Activated T-helper 2 cell treated with anti-CD3 and anti-CD28 coated beads, Interferon-gamma antibody, Interleukin-2, Interleukin-4, amounts not matched to agents 10 μg/mL and 5 μg/mL and 100 μg/mL, durations not matched to agents 14 hours and 24 hours and 36 hours (primary cell): ENCODE results near the gene COX7B2. TPM values are rescaled to one million over a fixed set of nuclear protein-coding genes. Genes with fewer than 3 reads are reported as not detected.

ENCODE experiments used
- DNase-seq: peaks from one replicate; pipeline ENCODE4 v3.0.0; 2021; ENCODE audit warnings: low spot score
- H3K27ac Mint-ChIP-seq: one replicate; pipeline ENCODE4 v1.8.0; 2021; ENCODE audit warnings: mixed read lengths
- H3K27me3 Mint-ChIP-seq: one replicate; pipeline ENCODE4 v1.8.0; 2021; ENCODE audit warnings: low read depth, mixed read lengths
- H3K36me3 Mint-ChIP-seq: one replicate; pipeline ENCODE4 v1.8.0; 2021; ENCODE audit warnings: low read depth, mixed read lengths
- H3K4me1 Mint-ChIP-seq: one replicate; pipeline ENCODE4 v1.8.0; 2021; ENCODE audit warnings: low read depth, mixed read lengths
- H3K4me3 Mint-ChIP-seq: one replicate; pipeline ENCODE4 v1.8.0; 2021; ENCODE audit warnings: low read depth, mild to moderate bottlenecking, moderate library complexity, mixed read lengths
- H3K9me3 Mint-ChIP-seq: one replicate; pipeline ENCODE4 v1.8.0; 2021; ENCODE audit warnings: mixed read lengths
- intact Hi-C: fragments of 100-400 bp; cut with micrococcal nuclease; formaldehyde crosslinking; loops from one replicate; pipeline ENCODE4 v1.15.1; 2023
- total RNA-seq: library from RNA; stranded (reverse); gene quantifications from 2 replicates; pipeline ENCODE4 v1.2.3, GENCODE V29; 2022

The COX7B2 gene
- not detected in 2 replicates for total RNA-seq

- no peak for DNase-seq
- no peak within 1 kb of the TSS for H3K4me3 Mint-ChIP-seq
- no peaks in the 10 kb centered on the region for H3K36me3 Mint-ChIP-seq
- no peak within 1 kb of the TSS for H3K27ac Mint-ChIP-seq
- H3K9me3 Mint-ChIP-seq: no peaks in the 10 kb centered on the region
- intact Hi-C loops: no loop called here
- no peaks in the 10 kb centered on the region for H3K27me3 Mint-ChIP-seq
- H3K4me1 Mint-ChIP-seq: no peaks in the 10 kb centered on the region
Observed at GRCh38 chr4:46909078-46909477, at the start of gene COX7B2. TSS of gene COX7B2 (minus strand) at chr4:46909245. CDS start at chr4:46735192, 174,053 bp downstream.

GRCh38 chr4:46956451-46956850 lies 47.4 kb upstream of the COX7B2 start:
- no peaks in the 10 kb centered on the region for H3K4me1 Mint-ChIP-seq
- H3K36me3 Mint-ChIP-seq: no peaks in the 10 kb centered on the region
- intact Hi-C loops: no loop called here
- H3K27ac Mint-ChIP-seq: no peak overlapping the region
- H3K4me3 Mint-ChIP-seq: no peak overlapping the region
- no peaks in the 10 kb centered on the region for H3K9me3 Mint-ChIP-seq
- H3K27me3 Mint-ChIP-seq: no peaks in the 10 kb centered on the region
- no peak for DNase-seq

- no peak for DNase-seq
- H3K9me3 Mint-ChIP-seq: no peaks in the 10 kb centered on the region
- H3K27me3 Mint-ChIP-seq: no peaks in the 10 kb centered on the region
- H3K4me1 Mint-ChIP-seq: no peaks in the 10 kb centered on the region
- no peak overlapping the region for H3K4me3 Mint-ChIP-seq
- H3K27ac Mint-ChIP-seq: no peak overlapping the region
- H3K36me3 Mint-ChIP-seq: no peaks in the 10 kb centered on the region
- intact Hi-C loops: no loop called here
Observed at GRCh38 chr4:46955601-46956000, 46.6 kb upstream of the COX7B2 start.

GRCh38 chr4:46954643-46955042 lies 45.6 kb upstream of the COX7B2 start:
- no peaks in the 10 kb centered on the region for H3K9me3 Mint-ChIP-seq
- H3K27ac Mint-ChIP-seq: no peak overlapping the region
- H3K4me3 Mint-ChIP-seq: no peak overlapping the region
- intact Hi-C loops: no loop called here
- no peak for DNase-seq
- H3K36me3 Mint-ChIP-seq: no peaks in the 10 kb centered on the region
- H3K4me1 Mint-ChIP-seq: no peaks in the 10 kb centered on the region
- no peaks in the 10 kb centered on the region for H3K27me3 Mint-ChIP-seq

- Mint-ChIP-seq H3K27ac (no peak overlapping the region), H3K9me3 (no peaks in the 10 kb centered on the region), H3K27me3 (no peaks in the 10 kb centered on the region), H3K4me1 (no peaks in the 10 kb centered on the region), H3K36me3 (no peaks in the 10 kb centered on the region), H3K4me3 (no peak overlapping the region)
- DNase-seq: no peak
- intact Hi-C loops: no loop called here
Observed at GRCh38 chr4:46953564-46953963, 44.5 kb upstream of the COX7B2 start.

GRCh38 chr4:46952451-46952850 lies 43.4 kb upstream of the COX7B2 start:
- Mint-ChIP-seq H3K4me1 (no peaks in the 10 kb centered on the region), H3K27ac (no peak overlapping the region), H3K27me3 (no peaks in the 10 kb centered on the region), H3K36me3 (no peaks in the 10 kb centered on the region), H3K4me3 (no peak overlapping the region), H3K9me3 (no peaks in the 10 kb centered on the region)
- DNase-seq: no peak
- intact Hi-C loops: no loop called here

- Mint-ChIP-seq H3K36me3 (no peaks in the 10 kb centered on the region), H3K4me3 (no peak overlapping the region), H3K9me3 (no peaks in the 10 kb centered on the region), H3K27ac (no peak overlapping the region), H3K27me3 (no peaks in the 10 kb centered on the region), H3K4me1 (no peaks in the 10 kb centered on the region)
- no peak for DNase-seq
- intact Hi-C loops: no loop called here
Observed at GRCh38 chr4:46950826-46951225, 41.8 kb upstream of the COX7B2 start.

- Mint-ChIP-seq H3K27me3 (no peaks in the 10 kb centered on the region), H3K4me1 (no peaks in the 10 kb centered on the region), H3K36me3 (no peaks in the 10 kb centered on the region), H3K27ac (no peak overlapping the region), H3K9me3 (no peaks in the 10 kb centered on the region), H3K4me3 (no peak overlapping the region)
- intact Hi-C loops: no loop called here
- no peak for DNase-seq
Observed at GRCh38 chr4:46949822-46950221, 40.8 kb upstream of the COX7B2 start.

- no peaks in the 10 kb centered on the region for H3K9me3 Mint-ChIP-seq
- no peak overlapping the region for H3K4me3 Mint-ChIP-seq
- intact Hi-C loops: no loop called here
- no peak overlapping the region for H3K27ac Mint-ChIP-seq
- DNase-seq: no peak
- no peaks in the 10 kb centered on the region for H3K27me3 Mint-ChIP-seq
- H3K36me3 Mint-ChIP-seq: no peaks in the 10 kb centered on the region
- no peaks in the 10 kb centered on the region for H3K4me1 Mint-ChIP-seq
Observed at GRCh38 chr4:46947541-46947940, 38.5 kb upstream of the COX7B2 start.

- no peaks in the 10 kb centered on the region for H3K27me3 Mint-ChIP-seq
- no peak overlapping the region for H3K27ac Mint-ChIP-seq
- no peaks in the 10 kb centered on the region for H3K9me3 Mint-ChIP-seq
- no peaks in the 10 kb centered on the region for H3K4me1 Mint-ChIP-seq
- DNase-seq: no peak
- intact Hi-C loops: no loop called here
- no peaks in the 10 kb centered on the region for H3K36me3 Mint-ChIP-seq
- H3K4me3 Mint-ChIP-seq: no peak overlapping the region
Observed at GRCh38 chr4:46946919-46947536, 38.0 kb upstream of the COX7B2 start.

- Mint-ChIP-seq H3K4me1 (no peaks in the 10 kb centered on the region), H3K27me3 (no peaks in the 10 kb centered on the region), H3K4me3 (no peak overlapping the region), H3K36me3 (no peaks in the 10 kb centered on the region), H3K9me3 (no peaks in the 10 kb centered on the region), H3K27ac (no peak overlapping the region)
- intact Hi-C loops: no loop called here
- no peak for DNase-seq
Observed at GRCh38 chr4:46945062-46945461, 36.0 kb upstream of the COX7B2 start.

- H3K36me3 Mint-ChIP-seq: no peaks in the 10 kb centered on the region
- no peaks in the 10 kb centered on the region for H3K4me1 Mint-ChIP-seq
- intact Hi-C loops: no loop called here
- H3K27ac Mint-ChIP-seq: no peak overlapping the region
- H3K27me3 Mint-ChIP-seq: no peaks in the 10 kb centered on the region
- no peaks in the 10 kb centered on the region for H3K9me3 Mint-ChIP-seq
- no peak overlapping the region for H3K4me3 Mint-ChIP-seq
- DNase-seq: no peak
Observed at GRCh38 chr4:46944345-46944744, 35.3 kb upstream of the COX7B2 start.

- H3K27ac Mint-ChIP-seq: no peak overlapping the region
- no peaks in the 10 kb centered on the region for H3K36me3 Mint-ChIP-seq
- no peak overlapping the region for H3K4me3 Mint-ChIP-seq
- no peaks in the 10 kb centered on the region for H3K27me3 Mint-ChIP-seq
- intact Hi-C loops: loop anchor here (2.0 to 10.0 kb wide), 2 partner anchors 185 to 447 kb away; no protein-coding TSS in a partner anchor
- no peaks in the 10 kb centered on the region for H3K9me3 Mint-ChIP-seq
- DNase-seq: no peak
- no peaks in the 10 kb centered on the region for H3K4me1 Mint-ChIP-seq
Observed at GRCh38 chr4:46937493-46937892, 28.4 kb upstream of the COX7B2 start.

GRCh38 chr4:46934726-46935125 lies 25.7 kb upstream of the COX7B2 start:
- Mint-ChIP-seq H3K36me3 (no peaks in the 10 kb centered on the region), H3K4me3 (no peak overlapping the region), H3K27me3 (no peaks in the 10 kb centered on the region), H3K9me3 (no peaks in the 10 kb centered on the region), H3K27ac (no peak overlapping the region), H3K4me1 (no peaks in the 10 kb centered on the region)
- no peak for DNase-seq
- intact Hi-C loops: loop anchor here (10.0 kb wide), 1 partner anchor 450 kb away; no protein-coding TSS in a partner anchor
